HG02571 (cell line): ENCODE measurements around the gene SDR39U1.
"Not testable (repeated sequence)": the region's sequence is repeated elsewhere in the genome, so short reads cannot be mapped to it uniquely, and the experiment has no call there.

Experiments
- ATAC-seq: cut with Tn5 transposase; IDR thresholded peaks from one replicate; pipeline ENCODE4 v1.9.1; 2021; ENCODE audit warnings: mild to moderate bottlenecking, moderate library complexity; ENCODE audit not compliant: unreplicated experiment

The SDR39U1 gene

GRCh38 chr14:24442240-24443052 lies at the start of gene SDR39U1:
SDR39U1 (minus strand) TSS chr14:24442776; CDS start chr14:24442769, 7 bp downstream.
- peak; percentile 90 for ATAC-seq

- ATAC-seq, result not testable (repeated sequence)
These were observed 49.2 kb upstream of the SDR39U1 start for GRCh38 chr14:24491586-24492408.

- ATAC-seq, result no peak
These were observed 41.2 kb upstream of the SDR39U1 start for GRCh38 chr14:24483604-24484252.

GRCh38 chr14:24482699-24483303 lies 40.2 kb upstream of the SDR39U1 start:
- ATAC-seq, result not testable (repeated sequence)

GRCh38 chr14:24481622-24482324 lies 39.2 kb upstream of the SDR39U1 start:
- ATAC-seq, result no peak

GRCh38 chr14:24479999-24480398 lies 37.4 kb upstream of the SDR39U1 start:
- not testable (repeated sequence) for ATAC-seq

- ATAC-seq, result no peak
These were observed 32.7 kb upstream of the SDR39U1 start for GRCh38 chr14:24475261-24475660.

DNA sequence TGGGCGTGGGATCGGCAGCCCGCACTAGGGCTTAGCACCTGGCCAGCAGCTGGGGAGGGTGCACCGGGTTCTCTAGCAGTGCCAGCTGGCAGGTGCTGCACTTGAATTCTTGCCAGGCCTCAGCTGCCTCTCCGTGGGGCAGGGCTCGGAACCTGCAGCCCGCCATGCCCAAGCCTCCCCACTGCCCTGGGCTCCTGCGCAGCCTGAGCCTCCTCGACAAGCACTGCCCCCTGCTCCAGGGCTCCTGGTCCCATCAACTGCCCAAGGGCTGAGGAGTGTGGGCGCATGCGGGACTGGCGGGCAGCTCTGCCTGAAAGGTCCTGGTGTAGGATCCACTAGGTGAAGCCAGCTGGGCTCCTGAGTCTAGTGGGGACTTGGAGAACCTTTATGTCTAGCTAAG lies 30.6 kb upstream of the SDR39U1 start:
- ATAC-seq, result no peak

- not testable (repeated sequence) for ATAC-seq
These were observed 27.9 kb upstream of the SDR39U1 start for GRCh38 chr14:24470450-24470849.

DNA sequence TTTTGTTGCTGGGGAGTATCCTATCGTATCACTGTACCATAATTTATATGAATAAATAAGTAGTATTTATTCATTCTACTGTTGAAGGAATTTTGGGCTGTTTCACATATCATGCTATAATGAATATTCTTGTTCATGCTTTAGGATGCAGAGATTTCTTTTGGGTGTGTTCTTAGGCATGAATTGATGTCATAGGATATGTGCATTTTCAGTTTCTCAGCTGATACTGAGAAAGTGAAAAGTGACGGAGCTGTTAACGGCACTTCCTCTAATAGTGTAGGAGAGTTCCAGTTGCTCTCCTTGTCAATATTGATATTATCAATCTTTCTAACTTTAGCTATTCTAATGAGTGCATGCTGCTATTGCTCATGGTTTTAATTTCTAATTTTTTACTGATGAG lies 23.2 kb upstream of the SDR39U1 start:
- ATAC-seq, result no peak

DNA sequence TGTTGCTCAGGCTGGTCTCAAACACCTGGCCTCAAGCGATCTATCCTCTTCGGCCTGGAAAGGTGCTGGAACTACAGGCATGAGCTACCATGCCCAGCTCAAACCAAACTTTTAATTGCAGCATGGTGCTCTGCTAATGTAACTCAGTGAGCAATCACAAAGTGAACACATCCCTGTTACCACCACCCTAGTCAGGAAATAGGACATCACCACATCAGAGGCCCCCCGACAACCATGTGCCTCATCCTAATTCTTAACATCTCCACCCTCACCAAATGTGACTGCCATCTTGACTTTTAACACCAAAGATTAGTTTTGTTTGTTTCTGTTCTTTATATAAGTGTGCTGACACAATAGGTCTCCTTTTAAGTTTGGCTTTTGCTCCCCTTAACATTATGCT lies 22.8 kb upstream of the SDR39U1 start:
- no peak for ATAC-seq

DNA sequence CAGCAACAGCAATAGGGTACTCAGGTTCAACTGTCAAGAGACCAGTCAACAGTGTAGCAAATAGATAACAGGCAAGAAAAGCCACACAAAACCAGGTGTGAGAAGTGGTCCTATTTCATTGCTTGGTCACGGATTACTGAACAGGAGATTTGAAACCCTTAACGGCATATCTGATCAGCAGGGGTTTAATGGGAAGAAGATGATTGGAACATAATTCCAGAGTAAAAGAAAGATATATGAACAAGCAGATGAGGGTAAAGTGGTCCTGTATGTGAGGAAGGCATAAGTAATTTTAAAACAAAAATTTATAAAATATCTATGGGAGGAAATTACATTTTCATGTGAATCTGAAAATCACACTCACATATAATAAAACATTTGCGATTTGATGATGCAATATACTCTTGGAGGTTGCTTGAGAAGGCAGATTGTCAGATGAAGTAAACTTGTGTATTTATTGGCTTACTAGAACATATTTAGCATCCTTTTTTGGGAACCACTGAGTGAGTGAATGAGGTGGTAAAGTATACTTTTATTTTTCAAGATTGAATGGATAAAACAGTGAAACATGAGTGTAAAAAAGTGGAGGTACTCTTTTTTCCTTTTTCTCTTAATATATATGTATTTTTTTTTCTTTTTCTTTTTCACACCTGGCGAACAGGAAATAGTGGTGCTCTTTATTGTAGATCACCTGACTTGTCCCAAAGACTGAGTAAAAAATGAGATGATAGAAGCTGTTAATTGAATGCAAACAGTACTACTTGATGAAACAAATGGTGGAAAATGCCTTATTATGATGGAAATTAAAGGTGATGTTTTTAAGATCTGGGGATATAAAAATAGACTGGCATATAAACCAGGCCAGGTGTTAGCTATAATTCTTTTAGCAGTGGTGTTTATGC lies 21.6 kb upstream of the SDR39U1 start:
- ATAC-seq, result no peak

DNA sequence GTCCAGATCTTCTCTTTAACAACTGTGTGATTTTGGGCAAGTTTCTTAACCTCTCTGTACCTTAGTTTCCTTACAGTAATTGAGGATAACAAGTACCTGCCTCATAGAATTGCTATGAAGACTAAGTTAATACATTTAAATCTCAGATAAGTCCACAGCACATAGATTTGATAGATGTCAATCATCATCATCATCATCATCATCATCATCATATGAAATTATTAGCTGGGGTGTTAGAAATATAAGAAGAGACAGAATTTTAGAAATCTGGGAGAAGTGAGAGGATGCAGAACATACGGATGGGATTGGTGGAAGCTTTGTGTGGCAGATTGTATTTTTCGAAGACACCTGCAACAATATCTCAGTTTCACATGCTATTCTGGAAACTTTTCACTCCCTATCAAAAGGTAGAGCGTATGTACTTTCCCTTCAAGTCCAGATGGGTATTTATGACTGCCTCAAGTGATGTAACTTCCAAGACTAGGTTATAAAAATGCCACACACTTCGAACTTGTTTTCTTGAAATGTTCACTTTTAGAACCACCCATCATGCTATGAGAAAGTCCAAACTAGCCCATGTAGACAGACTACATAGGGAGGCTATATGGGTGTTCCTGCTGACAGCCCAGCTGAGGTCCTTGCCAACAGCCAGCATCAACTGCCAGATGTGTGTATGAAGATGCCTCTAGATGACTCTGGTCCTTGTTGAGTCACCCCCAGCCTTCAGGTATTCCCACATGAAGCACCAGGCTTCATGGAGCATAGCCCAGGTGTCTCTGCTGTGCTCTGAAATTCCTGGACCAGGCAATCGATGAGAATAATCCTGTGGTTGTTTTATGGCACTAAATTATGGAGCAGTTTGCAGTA lies 20.7 kb upstream of the SDR39U1 start:
- ATAC-seq, result no peak

DNA sequence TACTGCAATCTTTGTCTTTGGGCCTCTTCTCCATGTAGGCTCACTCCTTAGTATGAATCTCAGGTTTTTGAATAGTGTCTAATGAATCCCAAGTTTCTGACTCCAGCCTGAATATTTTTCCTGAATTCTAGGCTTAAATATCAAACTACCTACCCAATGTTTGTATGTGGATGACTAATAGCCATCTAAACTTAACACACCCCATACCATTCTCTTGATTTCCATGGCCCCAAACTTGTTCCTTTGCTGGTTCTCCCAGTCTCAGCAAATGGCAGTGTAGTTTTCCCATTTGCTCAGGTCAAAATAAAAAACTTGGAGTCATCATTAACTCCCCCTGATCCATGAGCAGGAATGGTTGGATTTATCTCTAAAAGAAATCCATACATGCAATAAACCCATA lies 18.8 kb upstream of the SDR39U1 start:
- ATAC-seq, result no peak

GRCh38 chr14:24459331-24459730 lies 16.8 kb upstream of the SDR39U1 start:
- no peak for ATAC-seq

- ATAC-seq, result no peak
These were observed 16.2 kb upstream of the SDR39U1 start for GRCh38 chr14:24458736-24459135.

GRCh38 chr14:24456980-24457379 lies 14.4 kb upstream of the SDR39U1 start:
- no peak for ATAC-seq

GRCh38 chr14:24450828-24451227 lies 8.3 kb upstream of the SDR39U1 start:
- ATAC-seq, result not testable (repeated sequence)
